HG03432 (cell line): ENCODE results near the gene CENPF.
"Not testable (repeated sequence)": the region's sequence is repeated elsewhere in the genome, so short reads cannot be mapped to it uniquely, and the experiment has no call there.

Source experiments
- ATAC-seq: cut with Tn5 transposase; IDR thresholded peaks from one replicate; pipeline ENCODE4 v1.9.1; 2021; ENCODE audit warnings: mild to moderate bottlenecking, moderate library complexity; ENCODE audit not compliant: unreplicated experiment

CENPF gene

GRCh38 chr1:214583824-214584554, 19.0 kb upstream of the CENPF start:
- ATAC-seq, result no peak

- ATAC-seq, result peak; percentile 90
Measured at GRCh38 chr1:214584805-214585766, 17.9 kb upstream of the CENPF start.

GRCh38 chr1:214586621-214587020, 16.4 kb upstream of the CENPF start:
- no peak for ATAC-seq

GRCh38 chr1:214587165-214587564, 15.8 kb upstream of the CENPF start:
- no peak for ATAC-seq

GRCh38 chr1:214588963-214589597, 13.9 kb upstream of the CENPF start:
- no peak for ATAC-seq

- ATAC-seq, result no peak
Measured at GRCh38 chr1:214590696-214591095, 12.3 kb upstream of the CENPF start.

- ATAC-seq, result not testable (repeated sequence)
Measured at GRCh38 chr1:214591918-214592317, 11.1 kb upstream of the CENPF start.

GRCh38 chr1:214593158-214593557, 9.8 kb upstream of the CENPF start:
- no peak for ATAC-seq

GRCh38 chr1:214603819-214604252, 841 bp downstream of the CENPF start:
- ATAC-seq, result no peak

GRCh38 chr1:214604523-214604922, 1.5 kb downstream of the CENPF start:
- ATAC-seq, result no peak

GRCh38 chr1:214605484-214605883, 2.5 kb downstream of the CENPF start:
- ATAC-seq, result not testable (repeated sequence)

- not testable (repeated sequence) for ATAC-seq
Measured at GRCh38 chr1:214605933-214606925, 3.2 kb downstream of the CENPF start.

GRCh38 chr1:214607492-214608215, 4.7 kb downstream of the CENPF start:
- ATAC-seq, result not testable (repeated sequence)

- ATAC-seq, result not testable (repeated sequence)
Measured at GRCh38 chr1:214608216-214608783, 5.3 kb downstream of the CENPF start.

GRCh38 chr1:214608817-214609216, 5.8 kb downstream of the CENPF start:
- not testable (repeated sequence) for ATAC-seq

GRCh38 chr1:214609692-214610091, 6.7 kb downstream of the CENPF start:
- no peak for ATAC-seq

- ATAC-seq, result not testable (repeated sequence)
Measured at GRCh38 chr1:214610136-214610535, 7.1 kb downstream of the CENPF start.

GRCh38 chr1:214615109-214615508, 12.1 kb downstream of the CENPF start:
- no peak for ATAC-seq

- no peak for ATAC-seq
Measured at GRCh38 chr1:214615871-214616270, 12.9 kb downstream of the CENPF start.
